H9 (cell line): Measurements from ENCODE around the gene CHCHD3. TPM values are rescaled to one million over a fixed set of nuclear protein-coding genes. Genes with fewer than 3 reads are reported as not detected.

Experiments used
- DNase-seq: peaks from one replicate; pipeline ENCODE4 v3.0.0-alpha.2; 2017
- H2AFZ ChIP-seq: one replicate; pipeline ENCODE4 v1.6.1; 2013; ENCODE audit warnings: mild to moderate bottlenecking, low read length, control low read depth, moderate library complexity
- H2AK5ac ChIP-seq: 2 replicates; pipeline ENCODE4 v1.6.1; 2013; ENCODE audit warnings: low read length, control low read depth, mixed read lengths; ENCODE audit not compliant: insufficient read length
- H2BK120ac ChIP-seq: one replicate; pipeline ENCODE4 v1.6.1; 2013; ENCODE audit warnings: low read depth, mild to moderate bottlenecking, low read length, control low read depth, inconsistent platforms; ENCODE audit not compliant: poor library complexity, severe bottlenecking
- H2BK12ac ChIP-seq: 2 replicates; pipeline ENCODE4 v1.6.1; 2013; ENCODE audit warnings: low read length, control low read depth, mixed read lengths, low read depth; ENCODE audit not compliant: insufficient read length
- H2BK15ac ChIP-seq: 2 replicates; pipeline ENCODE4 v1.6.1; 2013; ENCODE audit warnings: low read depth, low read length, control low read depth
- H2BK20ac ChIP-seq: one replicate; pipeline ENCODE4 v1.6.1; 2013; ENCODE audit warnings: low read depth, mild to moderate bottlenecking, low read length, control low read depth, inconsistent platforms; ENCODE audit not compliant: poor library complexity, severe bottlenecking
- H2BK5ac ChIP-seq: 2 replicates; pipeline ENCODE4 v1.6.1; 2013; ENCODE audit warnings: low read length, control low read depth, mixed read lengths; ENCODE audit not compliant: insufficient read length
- H3K14ac ChIP-seq: 2 replicates; pipeline ENCODE4 v1.6.1; 2013; ENCODE audit warnings: low read length, control low read depth; ENCODE audit not compliant: insufficient read depth
- H3K18ac ChIP-seq: 2 replicates; pipeline ENCODE4 v1.6.1; 2013; ENCODE audit warnings: low read depth, mild to moderate bottlenecking, mixed read lengths, low read length, control low read depth; ENCODE audit not compliant: insufficient read length
- H3K23ac ChIP-seq: 2 replicates; pipeline ENCODE4 v1.6.1; 2013; ENCODE audit warnings: low read length, control low read depth, mixed read lengths, low read depth; ENCODE audit not compliant: insufficient read length
- H3K23me2 ChIP-seq: 2 replicates; pipeline ENCODE4 v1.6.1; 2013; ENCODE audit warnings: low read depth, mild to moderate bottlenecking, mixed read lengths, low read length, control low read depth; ENCODE audit not compliant: insufficient read length, poor library complexity, severe bottlenecking
- H3K27ac ChIP-seq: 2 replicates; pipeline ENCODE4 v1.5.1; 2013; ENCODE audit warnings: low read length, control low read depth, mixed read lengths, low read depth; ENCODE audit not compliant: insufficient read length
- H3K27me3 ChIP-seq: 2 replicates; pipeline ENCODE4 v1.6.1; 2013; ENCODE audit warnings: low read length, control low read depth, inconsistent platforms; ENCODE audit not compliant: insufficient read depth
- H3K4ac ChIP-seq: 2 replicates; pipeline ENCODE4 v1.6.1; 2013; ENCODE audit warnings: low read depth, mild to moderate bottlenecking, control low read depth, inconsistent platforms, low read length, moderate library complexity
- H3K4me1 ChIP-seq: 2 replicates; pipeline ENCODE4 v1.6.1; 2013; ENCODE audit warnings: low read length, control low read depth, inconsistent platforms; ENCODE audit not compliant: insufficient read depth
- H3K4me2 ChIP-seq: 2 replicates; pipeline ENCODE4 v1.6.1; 2013; ENCODE audit warnings: low read length, control low read depth, mixed read lengths; ENCODE audit not compliant: insufficient read length, insufficient read depth
- H3K56ac ChIP-seq: 2 replicates; pipeline ENCODE4 v1.6.1; 2013; ENCODE audit warnings: low read depth, mild to moderate bottlenecking, mixed read lengths, low read length, control low read depth; ENCODE audit not compliant: insufficient read length
- H3K79me1 ChIP-seq: 2 replicates; pipeline ENCODE4 v1.6.1; 2013; ENCODE audit warnings: low read depth, mild to moderate bottlenecking, moderate library complexity, low read length, control low read depth, inconsistent platforms; ENCODE audit not compliant: insufficient read depth, poor library complexity, severe bottlenecking
- H3K79me2 ChIP-seq: 2 replicates; pipeline ENCODE4 v1.6.1; 2013; ENCODE audit warnings: low read length, control low read depth, inconsistent platforms; ENCODE audit not compliant: insufficient read depth
- H3K9ac ChIP-seq: 2 replicates; pipeline ENCODE4 v1.6.1; 2013; ENCODE audit warnings: low read length, control low read depth, mixed read lengths; ENCODE audit not compliant: insufficient read length; ENCODE audit errors: extremely low read depth
- H3K9me3 ChIP-seq: one replicate; pipeline ENCODE4 v1.6.1; 2013; ENCODE audit warnings: low read depth, low read length, inconsistent platforms; ENCODE audit not compliant: control insufficient read depth
- H3T11ph ChIP-seq: one replicate; pipeline ENCODE4 v1.6.1; 2013; ENCODE audit warnings: mild to moderate bottlenecking, low read length, control low read depth, inconsistent platforms
- H4K20me1 ChIP-seq: one replicate; pipeline ENCODE4 v1.6.1; 2013; ENCODE audit not compliant: control insufficient read depth, insufficient read length, insufficient read depth
- H4K5ac ChIP-seq: 2 replicates; pipeline ENCODE4 v1.6.1; 2013; ENCODE audit warnings: low read depth, mild to moderate bottlenecking, mixed read lengths, low read length, control low read depth; ENCODE audit not compliant: insufficient read length
- H4K8ac ChIP-seq: replicated peaks from 2 replicates; pipeline ENCODE4 v1.6.1; 2013; ENCODE audit warnings: low read length, control low read depth, mixed read lengths, low read depth; ENCODE audit not compliant: insufficient read length
- H4K91ac ChIP-seq: 2 replicates; pipeline ENCODE4 v1.6.1; 2013; ENCODE audit warnings: low read depth, mild to moderate bottlenecking, moderate library complexity, mixed read lengths, low read length, control low read depth; ENCODE audit not compliant: insufficient read length
- H3K27ac Mint-ChIP-seq, 3 experiments: 2 replicates in 2 of 3; 3 replicates in 1 of 3; pipeline ENCODE4 v1.8.0; 2020 to 2021; ENCODE audit warnings: mixed read lengths in 3 of 3, mild to moderate bottlenecking in 1 of 3, moderate library complexity in 1 of 3
- H3K27me3 Mint-ChIP-seq: 2 replicates; pipeline ENCODE4 v1.8.0; 2021; ENCODE audit warnings: low read depth, mild to moderate bottlenecking, moderate library complexity, mixed read lengths
- H3K36me3 Mint-ChIP-seq, 3 experiments: 2 replicates in 2 of 3; 3 replicates in 1 of 3; pipeline ENCODE4 v1.8.0; 2020 to 2021; ENCODE audit warnings: low read depth in 3 of 3, mixed read lengths in 3 of 3; ENCODE audit not compliant: insufficient read depth in 1 of 3
- H3K4me1 Mint-ChIP-seq, 2 experiments: 2 replicates each; pipeline ENCODE4 v1.8.0; 2020; ENCODE audit warnings: mixed read lengths in 2 of 2
- H3K4me3 Mint-ChIP-seq, 2 experiments: 2 replicates in 1 of 2; 3 replicates in 1 of 2; pipeline ENCODE4 v1.8.0; 2020 to 2021; ENCODE audit warnings: mild to moderate bottlenecking in 2 of 2, mixed read lengths in 2 of 2, moderate library complexity in 1 of 2
- H3K9me3 Mint-ChIP-seq, 2 experiments: 2 replicates in 1 of 2; 3 replicates in 1 of 2; pipeline ENCODE4 v1.8.0; 2020; ENCODE audit warnings: mild to moderate bottlenecking in 2 of 2, mixed read lengths in 2 of 2, moderate library complexity in 1 of 2
- WGBS: extraction: QIAGEN DNeasy Blood & Tissue Kit; methylation state at CpG from one replicate; pipeline ENCODE4 v1.1.7; 2013; ENCODE audit warnings: missing lambda C conversion rate, low lambda C conversion rate, mixed read lengths; ENCODE audit not compliant: insufficient read length; ENCODE audit errors: extremely low coverage; 5-methylcytosine and 5-hydroxymethylcytosine counted together
- total RNA-seq: library from RNA; stranded (reverse); gene quantifications from 2 replicates; pipeline ENCODE4 v1.2.1, GENCODE V29; 2021
- TF ChIP-seq, protein P1 (sequence below): fragments of 200-600 bp; sonication (generic); conservative IDR thresholded peaks from 3 replicates; pipeline ENCODE4 v1.8.0; 2021; ENCODE audit warnings: antibody characterized with exemption, mild to moderate bottlenecking

CHCHD3 gene
- total RNA-seq, 1 experiment from 2014 or later = 104 TPM

GRCh38 chr7:132769280-132769679, 312.6 kb downstream of the CHCHD3 start:
- no peak overlapping the region for H3K14ac ChIP-seq
- WGBS = no CpG with 5 or more reads among the region's 2 CpGs
- no peak overlapping the region for H2BK5ac ChIP-seq
- no peak overlapping the region for H4K91ac ChIP-seq
- H3K4me2 ChIP-seq = no peak overlapping the region
- Mint-ChIP-seq H3K4me3 (no peak overlapping the region), H3K27ac (no peak overlapping the region), H3K4me1 (peaks cover 4 to 8% of the 10 kb centered on the region in 2 experiments), H3K9me3 (peaks cover 6 to 8% of the 10 kb centered on the region in 2 experiments; a peak in 4 of 5 replicates), H3K36me3 (peaks cover 0 to 6% (median 5%) of the 10 kb centered on the region in 3 experiments; a peak in 2 of 7 replicates), H3K27me3 (no peaks in the 10 kb centered on the region; the same call in none of the 2 replicates)
- no peaks in the 10 kb centered on the region for H3K9me3 ChIP-seq
- H2BK120ac ChIP-seq = no peak overlapping the region
- H3K23ac ChIP-seq = no peak overlapping the region
- no peak for DNase-seq
- no peak overlapping the region for H3K56ac ChIP-seq
- H3K27me3 ChIP-seq = no peaks in the 10 kb centered on the region
- H3K79me1 ChIP-seq = no peaks in the 10 kb centered on the region
- H4K20me1 ChIP-seq = no peaks in the 10 kb centered on the region
- H3K9ac ChIP-seq = no peak overlapping the region
- H2BK12ac ChIP-seq = no peak overlapping the region
- no peak overlapping the region for H2AFZ ChIP-seq
- H3K23me2 ChIP-seq = no peaks in the 10 kb centered on the region
- no peak overlapping the region for H4K8ac ChIP-seq
- H3K4me1 ChIP-seq = no peaks in the 10 kb centered on the region; the same call in 1 of the 2 replicates
- H3K4ac ChIP-seq = no peak overlapping the region
- H4K5ac ChIP-seq = no peak overlapping the region
- TF ChIP-seq, protein P1, sequence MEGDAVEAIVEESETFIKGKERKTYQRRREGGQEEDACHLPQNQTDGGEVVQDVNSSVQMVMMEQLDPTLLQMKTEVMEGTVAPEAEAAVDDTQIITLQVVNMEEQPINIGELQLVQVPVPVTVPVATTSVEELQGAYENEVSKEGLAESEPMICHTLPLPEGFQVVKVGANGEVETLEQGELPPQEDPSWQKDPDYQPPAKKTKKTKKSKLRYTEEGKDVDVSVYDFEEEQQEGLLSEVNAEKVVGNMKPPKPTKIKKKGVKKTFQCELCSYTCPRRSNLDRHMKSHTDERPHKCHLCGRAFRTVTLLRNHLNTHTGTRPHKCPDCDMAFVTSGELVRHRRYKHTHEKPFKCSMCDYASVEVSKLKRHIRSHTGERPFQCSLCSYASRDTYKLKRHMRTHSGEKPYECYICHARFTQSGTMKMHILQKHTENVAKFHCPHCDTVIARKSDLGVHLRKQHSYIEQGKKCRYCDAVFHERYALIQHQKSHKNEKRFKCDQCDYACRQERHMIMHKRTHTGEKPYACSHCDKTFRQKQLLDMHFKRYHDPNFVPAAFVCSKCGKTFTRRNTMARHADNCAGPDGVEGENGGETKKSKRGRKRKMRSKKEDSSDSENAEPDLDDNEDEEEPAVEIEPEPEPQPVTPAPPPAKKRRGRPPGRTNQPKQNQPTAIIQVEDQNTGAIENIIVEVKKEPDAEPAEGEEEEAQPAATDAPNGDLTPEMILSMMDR = no peak
- H2BK15ac ChIP-seq = no peak overlapping the region
- H2BK20ac ChIP-seq = no peak overlapping the region
- no peak overlapping the region for H3K27ac ChIP-seq
- H3K79me2 ChIP-seq = no peaks in the 10 kb centered on the region
- H2AK5ac ChIP-seq = no peak overlapping the region
- H3T11ph ChIP-seq = no peak overlapping the region
- no peak overlapping the region for H3K18ac ChIP-seq
